Right kidney (tissue), 1 donor: Measurements from ENCODE around the gene CIPC.

ENCODE experiments used
- DNase-seq: peaks from one replicate; pipeline ENCODE4 v3.0.0-alpha.2; 2016

CIPC gene

GRCh38 chr14:77068517-77069200 is 29.4 kb upstream of the CIPC start:
- no peak for DNase-seq

GRCh38 chr14:77069551-77069950 is 28.5 kb upstream of the CIPC start:
- DNase-seq = no peak

GRCh38 chr14:77071938-77072388 is 26.1 kb upstream of the CIPC start:
- no peak for DNase-seq

- no peak for DNase-seq
Observed at GRCh38 chr14:77074969-77075368, 23.1 kb upstream of the CIPC start.

- peak; percentile 70 for DNase-seq
Observed at GRCh38 chr14:77076113-77076631, 21.9 kb upstream of the CIPC start.

GRCh38 chr14:77077040-77077439 is 21.0 kb upstream of the CIPC start:
- DNase-seq = no peak

GRCh38 chr14:77082356-77082755 is 15.7 kb upstream of the CIPC start:
- no peak for DNase-seq

- no peak for DNase-seq
Observed at GRCh38 chr14:77083082-77083481, 15.0 kb upstream of the CIPC start.

GRCh38 chr14:77084985-77085384 is 13.1 kb upstream of the CIPC start:
- no peak for DNase-seq

GRCh38 chr14:77085538-77085937 is 12.5 kb upstream of the CIPC start:
- DNase-seq = no peak

- DNase-seq = no peak
Observed at GRCh38 chr14:77086017-77086727, 11.9 kb upstream of the CIPC start.

- DNase-seq = no peak
Observed at GRCh38 chr14:77086951-77087350, 11.1 kb upstream of the CIPC start.

- DNase-seq = no peak
Observed at GRCh38 chr14:77087631-77088030, 10.4 kb upstream of the CIPC start.

- DNase-seq = no peak
Observed at GRCh38 chr14:77088219-77088618, 9.8 kb upstream of the CIPC start.

- DNase-seq = no peak
Observed at GRCh38 chr14:77088645-77089044, 9.4 kb upstream of the CIPC start.

GRCh38 chr14:77091518-77091917 is 6.5 kb upstream of the CIPC start:
- DNase-seq = no peak

GRCh38 chr14:77092676-77093075 is 5.4 kb upstream of the CIPC start:
- DNase-seq = no peak

GRCh38 chr14:77094672-77095284 is 3.3 kb upstream of the CIPC start:
- no peak for DNase-seq

GRCh38 chr14:77097006-77097699 is 905 bp upstream of the CIPC start:
- no peak for DNase-seq

GRCh38 chr14:77098529-77099353 is 683 bp downstream of the CIPC start:
- DNase-seq = no peak

GRCh38 chr14:77099425-77100167 is 1.5 kb downstream of the CIPC start:
- DNase-seq = no peak
